GM12875 (cell line): ENCODE measurements around the gene TUSC7.

Experiments used
- H3K4me3 ChIP-seq: one replicate; pipeline ENCODE4 v1.5.1; 2011; ENCODE audit warnings: low read depth, low read length, control low read depth
- CTCF ChIP-seq: IDR thresholded peaks from 2 replicates; pipeline ENCODE4 v1.5.1; 2011; ENCODE audit warnings: low read depth, mild to moderate bottlenecking, control low read depth, inconsistent platforms, low read length, moderate library complexity, borderline replicate concordance; ENCODE audit not compliant: insufficient read depth

TUSC7 gene

GRCh38 chr3:116728454-116728853 lies 18.9 kb downstream of the TUSC7 start:
- no peak for TF ChIP-seq CTCF
- H3K4me3 ChIP-seq, result no peak overlapping the region

DNA sequence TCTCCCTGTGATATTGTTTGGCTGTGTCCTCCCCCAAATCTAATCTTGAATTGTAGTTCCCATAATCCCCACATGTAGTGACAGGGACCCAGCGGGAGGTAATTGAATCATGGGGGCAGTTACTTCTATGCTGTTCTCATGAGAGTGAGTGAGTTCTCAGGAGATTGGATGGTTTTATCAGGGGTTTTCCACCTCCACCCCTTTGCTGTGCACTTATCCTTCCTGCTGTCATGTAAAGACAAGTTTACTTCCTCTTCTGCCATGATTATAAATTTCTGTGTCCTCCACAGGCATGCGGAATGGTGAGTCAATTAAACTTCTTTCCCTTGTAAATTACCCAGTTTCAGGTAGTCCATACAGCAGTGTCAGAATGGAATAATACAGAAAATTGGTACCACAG lies 24.7 kb downstream of the TUSC7 start:
- H3K4me3 ChIP-seq, result no peak overlapping the region
- no peak for TF ChIP-seq CTCF

DNA sequence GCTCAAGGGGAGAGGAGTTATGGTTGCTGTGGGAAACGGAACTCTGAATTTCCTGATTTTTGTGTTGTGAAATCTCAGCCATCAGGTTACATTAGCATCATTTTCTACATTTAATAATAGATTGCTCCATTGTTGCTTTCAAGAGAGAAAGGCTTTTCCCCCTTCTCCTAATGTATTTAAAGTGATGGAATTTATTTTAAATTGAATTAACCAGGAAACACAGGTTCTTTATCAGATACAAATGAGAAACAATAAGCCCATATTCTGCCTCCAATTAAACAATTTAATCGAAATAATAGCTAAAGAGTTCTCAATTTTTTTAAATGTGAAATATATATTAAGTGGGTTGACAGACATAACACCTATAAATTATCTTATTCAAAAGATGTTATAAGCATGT lies 30.1 kb downstream of the TUSC7 start:
- no peak for TF ChIP-seq CTCF
- no peak overlapping the region for H3K4me3 ChIP-seq

GRCh38 chr3:116740293-116740692 lies 30.7 kb downstream of the TUSC7 start:
- TF ChIP-seq CTCF, result no peak
- H3K4me3 ChIP-seq, result no peak overlapping the region

GRCh38 chr3:116741467-116741866 lies 31.9 kb downstream of the TUSC7 start:
- TF ChIP-seq CTCF, result no peak
- no peak overlapping the region for H3K4me3 ChIP-seq

- H3K4me3 ChIP-seq, result no peak overlapping the region
- TF ChIP-seq CTCF, result no peak
Measured at GRCh38 chr3:116743062-116743461, 33.5 kb downstream of the TUSC7 start.

DNA sequence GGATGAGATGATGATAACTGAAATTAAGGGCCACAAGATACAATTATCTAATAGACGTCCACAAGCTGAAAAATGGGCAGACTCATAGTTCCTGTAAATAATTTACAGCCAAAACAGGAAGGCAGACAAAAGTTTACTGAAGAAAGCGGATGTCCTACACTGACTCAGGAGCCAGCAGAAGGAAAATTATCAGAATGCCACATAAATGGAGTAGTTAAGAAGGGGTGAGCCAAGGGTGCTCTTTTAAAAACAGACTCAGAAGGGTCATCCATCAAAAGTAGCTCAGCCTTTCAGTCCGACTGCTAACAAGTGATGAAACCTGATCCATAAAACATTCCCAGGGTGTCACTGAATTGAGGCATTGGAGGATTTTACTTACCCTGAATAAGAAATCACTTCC lies 39.8 kb downstream of the TUSC7 start:
- no peak for TF ChIP-seq CTCF
- no peak overlapping the region for H3K4me3 ChIP-seq
